ENCODE measurements around the gene ANKRD29.

ANKRD29 gene

DNA sequence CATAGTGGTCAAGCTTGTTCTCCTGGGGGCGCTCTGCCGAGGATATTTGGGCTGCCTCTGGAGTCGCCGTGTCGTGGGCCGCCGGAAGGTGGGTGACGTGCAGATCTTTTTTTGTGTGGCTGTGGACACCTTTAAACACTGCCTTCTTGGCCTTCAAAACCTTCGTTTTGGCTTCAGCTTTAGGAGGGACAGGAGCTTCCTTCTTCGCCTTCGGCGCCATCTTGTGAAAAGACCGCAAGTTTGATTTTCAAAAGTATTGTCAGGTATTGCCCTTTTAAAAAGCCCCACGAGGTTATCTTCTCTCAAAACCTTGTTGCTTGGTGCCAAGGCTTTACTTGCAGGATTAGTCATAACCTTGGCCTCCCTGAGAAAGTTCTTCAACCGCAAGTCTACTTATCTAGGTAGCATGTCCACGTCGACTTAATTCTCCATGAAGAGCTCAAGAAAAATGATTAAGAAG is 47.4 kb upstream of the ANKRD29 start:
- no peak overlapping the region for H3K4me2 ChIP-seq (ENCODE audit: low read length)
- H3K79me2 ChIP-seq = peaks cover 4% of the 10 kb centered on the region
- H3K27ac ChIP-seq = no peak overlapping the region
- no peaks in the 10 kb centered on the region for H3K27me3 ChIP-seq (ENCODE audit: control insufficient read depth, insufficient read depth, low read length)
- no peak overlapping the region for H3K9ac ChIP-seq
- H3K36me3 ChIP-seq (ENCODE audit: control insufficient read depth, insufficient read depth, low read length) = no peaks in the 10 kb centered on the region
- H3K4me3 ChIP-seq (ENCODE audit: low read depth, low read length) = no peak overlapping the region
- no peaks in the 10 kb centered on the region for H3K4me1 ChIP-seq
- no peak overlapping the region for H2AFZ ChIP-seq
- no peaks in the 10 kb centered on the region for H3K9me3 ChIP-seq (ENCODE audit: control insufficient read depth, low read length)
- TF ChIP-seq, protein P1, sequence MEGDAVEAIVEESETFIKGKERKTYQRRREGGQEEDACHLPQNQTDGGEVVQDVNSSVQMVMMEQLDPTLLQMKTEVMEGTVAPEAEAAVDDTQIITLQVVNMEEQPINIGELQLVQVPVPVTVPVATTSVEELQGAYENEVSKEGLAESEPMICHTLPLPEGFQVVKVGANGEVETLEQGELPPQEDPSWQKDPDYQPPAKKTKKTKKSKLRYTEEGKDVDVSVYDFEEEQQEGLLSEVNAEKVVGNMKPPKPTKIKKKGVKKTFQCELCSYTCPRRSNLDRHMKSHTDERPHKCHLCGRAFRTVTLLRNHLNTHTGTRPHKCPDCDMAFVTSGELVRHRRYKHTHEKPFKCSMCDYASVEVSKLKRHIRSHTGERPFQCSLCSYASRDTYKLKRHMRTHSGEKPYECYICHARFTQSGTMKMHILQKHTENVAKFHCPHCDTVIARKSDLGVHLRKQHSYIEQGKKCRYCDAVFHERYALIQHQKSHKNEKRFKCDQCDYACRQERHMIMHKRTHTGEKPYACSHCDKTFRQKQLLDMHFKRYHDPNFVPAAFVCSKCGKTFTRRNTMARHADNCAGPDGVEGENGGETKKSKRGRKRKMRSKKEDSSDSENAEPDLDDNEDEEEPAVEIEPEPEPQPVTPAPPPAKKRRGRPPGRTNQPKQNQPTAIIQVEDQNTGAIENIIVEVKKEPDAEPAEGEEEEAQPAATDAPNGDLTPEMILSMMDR (IDR thresholded peaks at IDR 0.05) = no peak

DNA sequence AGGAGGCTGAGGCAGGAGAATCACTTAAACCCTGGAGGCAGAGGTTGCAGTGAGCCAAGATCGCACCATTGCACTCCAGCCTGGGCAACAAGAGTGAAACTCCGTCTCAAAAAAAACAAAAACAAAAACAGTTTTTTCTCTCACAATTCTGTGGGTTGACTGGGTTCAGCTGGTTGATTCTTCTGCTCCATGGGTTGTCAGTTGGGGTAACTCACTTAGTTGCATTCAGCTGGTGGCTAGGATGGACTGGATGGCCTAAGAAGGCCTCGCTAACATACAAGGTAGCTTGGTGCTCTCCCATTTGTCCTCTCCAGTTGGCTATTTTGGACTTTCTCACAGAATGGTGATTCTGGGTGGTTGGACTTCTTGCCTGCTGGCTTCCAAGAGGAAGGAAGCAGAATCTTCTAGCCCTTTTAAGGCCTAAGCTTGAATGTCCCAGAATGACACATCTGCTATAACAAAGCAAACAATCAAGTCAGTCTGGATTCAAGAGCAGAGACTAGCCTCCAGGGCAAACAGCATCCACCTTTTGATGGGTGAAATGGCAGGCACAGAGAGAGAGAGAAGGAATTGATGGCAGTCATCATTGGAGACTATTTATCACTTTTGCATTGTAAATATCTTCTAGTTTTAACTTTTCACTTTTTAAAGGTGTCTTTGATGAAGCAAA is 44.4 kb upstream of the ANKRD29 start:
- no peaks in the 10 kb centered on the region for H3K9me3 ChIP-seq (ENCODE audit: control insufficient read depth, low read length)
- TF ChIP-seq, protein P1 (IDR thresholded peaks at IDR 0.05) = no peak

DNA sequence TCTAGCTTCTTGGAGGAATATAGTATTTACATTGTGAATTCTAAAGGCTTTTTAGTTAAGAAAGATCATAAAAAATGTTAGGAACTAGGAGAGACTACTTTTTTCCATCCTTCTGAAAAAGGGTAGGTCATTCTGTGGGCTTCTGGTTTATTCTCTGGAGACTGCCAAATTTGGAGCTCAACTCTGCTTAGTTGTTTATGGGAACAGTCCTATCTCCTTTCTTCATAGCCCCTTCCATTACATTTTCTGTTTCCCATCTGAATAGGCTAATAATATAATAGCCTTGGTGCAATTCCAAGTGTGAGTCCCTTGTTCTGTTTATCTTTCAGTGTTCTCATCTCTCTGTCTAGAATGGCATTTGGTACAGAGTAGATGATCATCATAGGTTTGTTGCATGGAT is 42.1 kb upstream of the ANKRD29 start:
- H3K27me3 ChIP-seq (ENCODE audit: control insufficient read depth, insufficient read depth, low read length) = no peaks in the 10 kb centered on the region
- H3K4me2 ChIP-seq (ENCODE audit: low read length) = no peak overlapping the region
- TF ChIP-seq, protein P1 (IDR thresholded peaks at IDR 0.05) = no peak
- no peaks in the 10 kb centered on the region for H3K36me3 ChIP-seq (ENCODE audit: control insufficient read depth, insufficient read depth, low read length)
- no peaks in the 10 kb centered on the region for H3K4me1 ChIP-seq
- no peak overlapping the region for H3K27ac ChIP-seq
- no peak overlapping the region for H3K9ac ChIP-seq
- H2AFZ ChIP-seq = no peak overlapping the region
- no peak overlapping the region for H3K4me3 ChIP-seq (ENCODE audit: low read depth, low read length)
- no peaks in the 10 kb centered on the region for H3K9me3 ChIP-seq (ENCODE audit: control insufficient read depth, low read length)
- H3K79me2 ChIP-seq = peaks cover 15% of the 10 kb centered on the region

More for the DNA sequence above, 44.4 kb upstream of the ANKRD29 start:
- Histone ChIP-seq H3K79me2 (peaks cover 15% of the 10 kb centered on the region), H3K9ac (no peak overlapping the region), H3K4me3 (ENCODE audit: low read depth, low read length) (no peak overlapping the region), H3K4me2 (ENCODE audit: low read length) (no peak overlapping the region), H3K27ac (no peak overlapping the region), H2AFZ (no peak overlapping the region), H3K27me3 (ENCODE audit: control insufficient read depth, insufficient read depth, low read length) (no peaks in the 10 kb centered on the region), H3K36me3 (ENCODE audit: control insufficient read depth, insufficient read depth, low read length) (no peaks in the 10 kb centered on the region), H3K4me1 (no peaks in the 10 kb centered on the region)

DNA sequence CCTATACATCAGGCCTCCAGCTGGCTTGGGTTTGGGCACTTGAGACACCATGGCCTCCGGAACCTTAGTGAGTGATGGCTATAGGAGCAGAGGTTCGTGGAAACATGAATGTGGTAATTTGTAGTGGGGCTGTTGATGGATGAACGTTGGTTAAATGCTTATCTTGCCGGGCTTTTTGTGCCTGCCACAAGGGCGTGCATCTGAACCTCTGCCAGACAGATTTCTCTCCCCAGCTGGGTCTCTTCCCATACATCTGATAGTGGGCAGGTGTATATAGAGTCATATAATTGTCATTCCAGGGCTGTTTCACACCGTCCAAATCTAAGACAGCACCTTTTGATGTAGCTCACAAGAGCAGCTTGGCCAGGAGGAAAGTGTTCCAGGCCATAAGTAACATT is 41.3 kb upstream of the ANKRD29 start:
- H3K4me2 ChIP-seq (ENCODE audit: low read length) = no peak overlapping the region
- no peaks in the 10 kb centered on the region for H3K4me1 ChIP-seq
- TF ChIP-seq, protein P1 (IDR thresholded peaks at IDR 0.05) = no peak
- no peaks in the 10 kb centered on the region for H3K36me3 ChIP-seq (ENCODE audit: control insufficient read depth, insufficient read depth, low read length)
- no peak overlapping the region for H3K4me3 ChIP-seq (ENCODE audit: low read depth, low read length)
- no peaks in the 10 kb centered on the region for H3K27me3 ChIP-seq (ENCODE audit: control insufficient read depth, insufficient read depth, low read length)
- H2AFZ ChIP-seq = no peak overlapping the region
- no peaks in the 10 kb centered on the region for H3K9me3 ChIP-seq (ENCODE audit: control insufficient read depth, low read length)
- H3K9ac ChIP-seq = no peak overlapping the region
- H3K27ac ChIP-seq = no peak overlapping the region
- H3K79me2 ChIP-seq = peaks cover 15% of the 10 kb centered on the region

Data from parathyroid adenoma (tissue), 2 donors.